ENCODE results near the gene RAB27A.
A peak's percentile ranks its signal among the peaks of the same experiment; 100 is the strongest.
"Not testable (repeated sequence)": the region's sequence is repeated elsewhere in the genome, so short reads cannot be mapped to it uniquely, and the experiment has no call there.

Gene RAB27A

GRCh38 chr15:55289746-55290527 lies at the start of gene RAB27A:
Gene RAB27A, minus strand, starts transcription at chr15:55289813. Its CDS starts 54,879 bp downstream, at chr15:55234934.
- peak; percentile 66 to 69 (median 68) for DNase-seq (ENCODE audit: low read depth in 2 of 3, low spot score in 2 of 3)

GRCh38 chr15:55337160-55337559 lies 47.5 kb upstream of the RAB27A start:
- DNase-seq (ENCODE audit: low read depth in 2 of 3, low spot score in 2 of 3), result no peak

- no peak for DNase-seq (ENCODE audit: low read depth in 2 of 3, low spot score in 2 of 3)
Observed at GRCh38 chr15:55334997-55335396, 45.4 kb upstream of the RAB27A start.

- DNase-seq (ENCODE audit: low read depth in 2 of 3, low spot score in 2 of 3), result no peak
Observed at GRCh38 chr15:55334371-55334770, 44.8 kb upstream of the RAB27A start.

- no peak for DNase-seq (ENCODE audit: low read depth in 2 of 3, low spot score in 2 of 3)
Observed at GRCh38 chr15:55327387-55327786, 37.8 kb upstream of the RAB27A start.

GRCh38 chr15:55322467-55322866 lies 32.9 kb upstream of the RAB27A start:
- DNase-seq (ENCODE audit: low read depth in 2 of 3, low spot score in 2 of 3), result no peak

- no peak for DNase-seq (ENCODE audit: low read depth in 2 of 3, low spot score in 2 of 3)
Observed at GRCh38 chr15:55320963-55321362, 31.4 kb upstream of the RAB27A start.

- no peak for DNase-seq (ENCODE audit: low read depth in 2 of 3, low spot score in 2 of 3)
Observed at GRCh38 chr15:55320238-55320550, 30.6 kb upstream of the RAB27A start.

- DNase-seq (ENCODE audit: low read depth in 2 of 3, low spot score in 2 of 3), result no peak
Observed at GRCh38 chr15:55319537-55320237, 30.1 kb upstream of the RAB27A start.

- peak; percentile 59 to 64 (median 61) for DNase-seq (ENCODE audit: low read depth in 2 of 3, low spot score in 2 of 3)
Observed at GRCh38 chr15:55318588-55319494, 29.2 kb upstream of the RAB27A start, which contains the start of the genes PIGB and PIGBOS1. Gene PIGB, plus strand, starts transcription at chr15:55319222. Its CDS starts 29 bp downstream, at chr15:55319251. Gene PIGBOS1, minus strand, starts transcription at chr15:55319123. Its CDS starts 1,331 bp downstream, at chr15:55317792.

- not testable (repeated sequence) for DNase-seq (ENCODE audit: low read depth in 2 of 3, low spot score in 2 of 3)
Observed at GRCh38 chr15:55302801-55303200, 13.2 kb upstream of the RAB27A start.

- no peak for DNase-seq (ENCODE audit: low read depth in 2 of 3, low spot score in 2 of 3)
Observed at GRCh38 chr15:55297315-55297714, 7.7 kb upstream of the RAB27A start.

GRCh38 chr15:55290528-55291057 lies 980 bp upstream of the RAB27A start:
- peak; percentile 65 to 66 (median 65) for DNase-seq (ENCODE audit: low read depth in 2 of 3, low spot score in 2 of 3)

GRCh38 chr15:55289011-55289745 lies 435 bp downstream of the RAB27A start:
- no peak for DNase-seq (ENCODE audit: low read depth in 2 of 3, low spot score in 2 of 3)

GRCh38 chr15:55288006-55288717 lies 1.5 kb downstream of the RAB27A start:
- DNase-seq (ENCODE audit: low read depth in 2 of 3, low spot score in 2 of 3), result no peak

- not testable (repeated sequence) for DNase-seq (ENCODE audit: low read depth in 2 of 3, low spot score in 2 of 3)
Observed at GRCh38 chr15:55286442-55287189, 3.0 kb downstream of the RAB27A start.

- DNase-seq (ENCODE audit: low read depth in 2 of 3, low spot score in 2 of 3), result no peak
Observed at GRCh38 chr15:55284426-55284825, 5.2 kb downstream of the RAB27A start.

- DNase-seq (ENCODE audit: low read depth in 2 of 3, low spot score in 2 of 3), result no peak
Observed at GRCh38 chr15:55283379-55284147, 6.0 kb downstream of the RAB27A start.

Measured in activated CD8-positive, alpha-beta memory T cell treated with anti-CD3 and anti-CD28 coated beads for 48 hours (primary cell).